ENCODE results near the gene GNAO1.
A peak's percentile ranks its signal among the peaks of the same experiment; 100 is the strongest.

The GNAO1 gene

DNA sequence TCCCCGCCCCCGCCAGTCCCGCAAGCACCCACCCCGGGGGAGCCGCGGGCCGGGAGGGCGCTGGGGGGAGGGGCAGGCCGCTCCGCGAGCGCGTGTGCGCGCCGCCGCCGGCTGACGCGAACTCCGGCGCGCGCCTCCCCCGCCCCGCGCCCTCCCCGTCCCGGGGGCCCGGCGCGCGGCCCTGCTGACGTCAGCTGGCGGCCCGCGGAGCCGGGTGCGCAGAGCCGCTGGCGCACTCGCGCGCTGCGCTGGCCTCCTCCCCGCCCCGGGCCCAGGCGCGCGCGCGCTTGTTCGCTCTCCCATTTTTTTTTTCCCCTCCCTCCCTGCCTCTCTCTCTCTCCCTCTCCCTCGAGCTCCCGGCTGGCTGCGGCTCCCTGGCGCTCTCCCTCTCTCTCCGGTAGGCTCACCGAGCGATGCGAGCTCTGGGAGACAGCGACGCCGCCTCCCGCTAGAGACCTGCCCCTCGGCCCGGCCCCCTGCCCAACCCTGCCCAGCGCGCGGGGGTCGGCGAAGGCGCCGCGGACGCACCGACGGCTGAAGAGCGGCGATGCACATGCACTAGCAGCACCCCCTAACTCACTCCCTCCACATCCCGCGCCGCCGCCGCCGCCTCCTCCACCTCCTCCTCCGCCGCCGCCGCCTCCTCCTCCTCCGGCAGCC is at the start of gene GNAO1:
Gene GNAO1, plus strand, starts transcription at position 334 of the 660 bp plus-strand sequence. CDS start 747 bp downstream, outside the sequence.
- peak; percentile 48 for DNase-seq

DNA sequence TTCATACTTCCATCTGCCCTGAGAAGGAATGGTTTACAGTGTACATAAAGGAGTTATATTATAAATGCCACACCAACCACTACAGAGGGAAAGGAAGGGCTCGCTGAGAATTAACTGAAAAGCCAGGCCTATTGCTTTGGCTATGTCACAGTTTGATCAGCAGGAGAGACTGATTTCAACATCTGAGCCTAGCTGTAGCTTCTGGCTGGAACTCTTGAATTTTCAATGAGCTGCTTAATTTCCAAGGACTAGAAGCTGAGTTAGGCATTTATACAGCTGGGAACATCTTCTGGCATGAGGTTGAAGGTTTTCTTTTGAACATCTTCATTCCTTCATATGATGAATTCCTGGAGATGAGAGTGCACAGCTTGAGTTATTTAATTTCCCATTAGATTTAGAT is 47.6 kb upstream of the GNAO1 start:
- no peak for DNase-seq

DNA sequence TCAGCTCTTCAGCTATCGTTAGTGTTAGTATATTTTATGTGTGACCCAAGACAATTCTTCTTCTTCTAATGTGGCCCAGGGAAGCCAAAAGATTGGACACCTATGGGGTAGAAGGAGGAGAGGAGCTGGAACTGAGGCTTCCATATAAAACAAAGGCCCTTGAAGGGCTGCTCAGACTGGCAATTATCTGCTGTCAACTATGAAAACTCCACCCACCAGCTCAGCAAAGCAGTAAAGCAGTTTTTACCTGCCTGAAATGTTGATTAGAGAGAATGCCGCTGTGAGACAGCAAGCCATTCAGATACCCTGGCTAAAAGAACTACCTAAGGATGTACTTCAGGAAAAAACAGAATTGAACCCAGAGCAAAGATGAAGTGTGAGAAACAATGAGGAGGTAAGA is 45.9 kb upstream of the GNAO1 start:
- no peak for DNase-seq

- no peak for DNase-seq
Measured at GRCh38 chr16:56151621-56152020, 39.7 kb upstream of the GNAO1 start.

DNA sequence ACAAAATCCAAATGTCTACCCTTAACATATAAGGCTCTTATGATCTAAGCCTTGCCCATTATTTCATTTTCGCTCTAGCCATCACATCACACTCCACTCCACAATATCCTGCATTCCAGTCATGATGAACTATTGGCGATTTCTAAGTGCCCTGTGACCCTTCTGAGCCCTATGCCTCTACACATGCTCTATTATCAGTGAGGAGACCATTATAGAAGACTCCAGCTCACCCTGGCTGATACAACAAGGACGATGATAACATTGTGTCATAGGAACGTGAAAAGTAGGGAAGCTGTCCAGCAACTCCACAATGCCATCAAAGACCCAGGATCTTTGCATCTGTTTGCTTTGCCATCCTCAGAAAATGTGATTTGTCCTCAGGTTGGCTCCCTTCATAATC is 29.6 kb upstream of the GNAO1 start:
- DNase-seq = no peak

DNA sequence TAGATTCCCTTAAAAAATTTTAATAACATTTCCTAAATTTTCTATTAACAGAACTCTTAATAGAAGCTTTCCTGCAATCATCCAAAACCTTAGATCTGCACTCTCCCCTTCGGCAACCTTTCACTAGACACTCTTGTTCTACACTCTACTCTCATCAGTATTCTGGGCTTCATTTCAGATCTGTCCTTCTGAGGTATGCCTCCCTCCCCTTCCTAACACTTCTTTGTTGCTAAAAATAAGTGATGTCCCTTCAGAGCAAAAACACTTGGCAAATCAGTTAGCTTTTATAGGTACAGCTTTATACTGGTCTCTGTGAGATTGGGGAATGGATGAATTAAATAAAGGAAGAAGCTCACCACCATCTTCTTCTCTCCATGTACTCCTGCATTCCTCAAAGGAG is 28.2 kb upstream of the GNAO1 start:
- no peak for DNase-seq

GRCh38 chr16:56163938-56164337 is 27.4 kb upstream of the GNAO1 start:
- no peak for DNase-seq

DNA sequence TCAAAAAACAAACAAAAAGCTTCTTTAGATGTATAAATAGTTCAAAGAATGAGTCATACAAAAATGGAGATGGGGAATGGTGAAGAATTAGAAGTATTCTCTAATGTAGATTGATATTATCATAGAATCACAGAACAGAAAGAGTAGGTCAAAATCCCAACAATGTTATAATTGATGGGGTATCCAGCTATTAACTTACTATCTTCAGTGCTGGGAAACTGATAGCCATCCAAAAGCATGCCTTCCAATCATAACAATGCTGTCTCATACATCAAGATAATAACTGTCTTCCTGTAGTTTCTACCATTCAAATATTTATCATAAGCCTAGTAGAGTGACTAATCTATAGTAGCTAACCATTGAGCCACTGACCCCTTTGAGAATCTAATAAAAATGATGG is 26.7 kb upstream of the GNAO1 start:
- no peak for DNase-seq

DNA sequence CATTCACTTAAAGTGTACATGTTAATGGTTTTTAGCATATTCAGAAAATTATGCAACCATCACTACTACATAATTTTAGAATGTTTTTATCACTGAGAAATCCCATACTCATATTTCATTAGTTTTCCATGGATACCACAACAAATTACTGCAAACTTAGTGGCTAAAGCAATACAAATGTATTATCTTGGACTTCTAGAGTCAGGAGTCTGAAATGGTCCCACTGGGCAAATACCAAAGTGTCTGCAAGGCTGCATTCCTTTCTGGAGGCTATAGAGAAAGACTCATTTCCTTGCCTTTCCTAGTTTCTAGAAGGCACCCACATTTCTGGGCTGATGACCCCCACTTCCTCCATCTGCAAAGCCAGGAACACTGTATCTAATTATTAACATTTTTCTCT is 16.9 kb upstream of the GNAO1 start:
- no peak for DNase-seq

- no peak for DNase-seq
Measured at GRCh38 chr16:56181401-56181800, 9.9 kb upstream of the GNAO1 start.

GRCh38 chr16:56183266-56183665 is 8.0 kb upstream of the GNAO1 start:
- no peak for DNase-seq

GRCh38 chr16:56190048-56190676 is 1.1 kb upstream of the GNAO1 start:
- no peak for DNase-seq

DNA sequence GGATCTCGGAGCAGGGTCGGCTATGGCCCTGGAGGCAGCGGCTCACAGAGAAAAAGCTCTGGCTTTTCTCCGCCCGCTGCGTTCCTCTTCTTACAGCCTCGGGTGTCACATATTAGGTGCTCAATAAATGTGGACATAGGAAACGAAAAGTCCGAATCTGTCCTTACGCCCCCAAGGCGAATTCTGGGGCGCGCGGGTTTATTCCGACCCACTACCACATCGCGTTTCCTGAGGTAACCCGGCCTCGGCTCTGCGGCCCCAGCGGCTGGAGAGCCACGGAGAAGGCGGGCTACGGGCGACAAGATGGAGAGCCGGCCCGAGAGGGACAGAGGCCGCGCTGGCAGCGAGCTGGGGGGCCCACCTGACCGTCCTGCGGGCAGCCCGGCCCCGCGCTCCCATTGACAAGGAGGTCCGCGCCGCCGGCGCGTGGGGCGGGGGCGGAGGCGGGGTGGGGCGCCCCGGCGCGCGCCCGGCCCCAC is 573 bp upstream of the GNAO1 start:
- no peak for DNase-seq

GRCh38 chr16:56191835-56192634 is 746 bp downstream of the GNAO1 start:
- DNase-seq = no peak

DNA sequence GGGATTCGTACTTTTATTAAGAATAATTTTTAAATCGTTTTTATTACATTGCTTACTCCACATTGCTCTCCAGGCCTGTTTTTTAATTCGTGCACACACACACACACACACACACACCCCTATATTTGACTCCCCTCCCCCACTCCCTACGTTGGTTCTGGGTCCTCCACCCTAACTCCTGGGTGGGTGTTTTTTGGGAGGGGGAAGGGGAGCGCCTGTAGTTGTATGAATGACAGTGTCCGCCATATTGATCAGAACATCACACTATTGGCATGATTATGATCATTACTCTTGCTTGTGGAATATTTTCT is 1.3 kb downstream of the GNAO1 start:
- no peak for DNase-seq

- no peak for DNase-seq
Measured at GRCh38 chr16:56192986-56193945, 2.0 kb downstream of the GNAO1 start.

GRCh38 chr16:56193951-56194726 is 2.9 kb downstream of the GNAO1 start:
- DNase-seq = peak; percentile 34

DNA sequence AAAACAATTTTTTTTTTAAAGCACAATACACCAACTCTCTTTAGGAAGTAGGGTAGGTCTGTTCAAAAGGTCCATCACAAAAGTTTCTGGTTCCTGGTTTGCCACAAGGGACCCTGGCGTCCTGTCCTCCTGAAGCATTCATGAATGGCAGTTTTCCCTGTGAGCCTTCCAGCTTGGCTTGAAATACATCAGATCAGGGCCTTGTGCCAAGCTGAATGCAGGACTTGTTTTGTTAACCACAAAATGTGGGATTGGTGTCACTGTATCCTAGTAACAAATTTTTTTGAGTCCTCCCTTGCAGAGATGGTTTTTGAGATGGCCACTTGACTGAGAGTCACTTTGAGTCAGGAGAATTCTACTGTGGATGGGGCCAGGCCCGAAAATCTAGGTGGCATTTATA is 3.9 kb downstream of the GNAO1 start:
- no peak for DNase-seq

GRCh38 chr16:56196381-56196780 is 5.1 kb downstream of the GNAO1 start:
- no peak for DNase-seq

DNA sequence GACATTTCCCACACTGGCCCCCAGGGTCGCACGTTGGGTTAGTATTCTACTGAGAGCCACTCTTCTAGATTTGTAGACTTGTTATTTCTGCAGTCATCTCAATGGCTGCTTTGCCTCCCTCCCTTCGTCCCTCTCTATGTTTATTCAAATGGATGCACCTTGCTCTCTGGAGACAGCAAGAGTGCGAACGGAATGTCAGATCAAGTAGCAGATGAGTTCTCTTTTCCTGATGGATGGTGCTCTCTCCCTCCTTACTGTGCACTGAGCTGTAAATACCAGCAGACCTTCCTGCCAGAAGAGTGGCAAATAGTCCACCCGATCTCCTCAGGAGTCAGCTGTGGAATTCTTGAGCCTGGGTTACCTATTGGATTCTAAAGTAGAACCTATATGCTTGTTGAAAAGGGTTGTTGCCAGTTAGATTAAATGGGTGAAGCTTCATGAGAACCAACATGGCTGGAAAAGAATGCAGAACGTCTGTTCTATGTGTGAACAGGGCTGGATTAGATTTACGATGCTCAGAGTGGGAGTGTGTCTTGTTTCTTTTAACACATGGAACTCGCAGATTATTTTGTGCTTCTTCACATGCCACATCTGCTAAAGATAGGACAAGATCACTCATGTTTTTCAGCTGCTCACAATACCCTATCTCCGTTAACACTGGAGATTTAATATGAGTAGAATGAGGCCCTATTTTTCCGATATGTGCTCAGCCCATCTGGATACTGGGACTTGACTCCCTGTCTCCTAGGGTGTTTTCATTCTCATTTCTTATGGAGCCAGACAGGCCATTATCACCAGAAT is 6.1 kb downstream of the GNAO1 start:
- DNase-seq = no peak
